Activated T-cell treated with anti-CD3 and anti-CD28 coated beads for 1 hour (primary cell): Measurements from ENCODE around the gene HMGXB4.

Source experiments
- DNase-seq: peaks from one replicate; pipeline ENCODE4 v3.0.0-alpha.2; 2020; ENCODE audit warnings: low read depth

The HMGXB4 gene

GRCh38 chr22:35310556-35311550 is 53.6 kb downstream of the HMGXB4 start:
- no peak for DNase-seq

GRCh38 chr22:35311551-35311999 is 54.3 kb downstream of the HMGXB4 start:
- no peak for DNase-seq

- no peak for DNase-seq
Observed at GRCh38 chr22:35312198-35313059, 55.1 kb downstream of the HMGXB4 start.

- DNase-seq, result no peak
Observed at GRCh38 chr22:35313311-35314121, 56.2 kb downstream of the HMGXB4 start.

DNA sequence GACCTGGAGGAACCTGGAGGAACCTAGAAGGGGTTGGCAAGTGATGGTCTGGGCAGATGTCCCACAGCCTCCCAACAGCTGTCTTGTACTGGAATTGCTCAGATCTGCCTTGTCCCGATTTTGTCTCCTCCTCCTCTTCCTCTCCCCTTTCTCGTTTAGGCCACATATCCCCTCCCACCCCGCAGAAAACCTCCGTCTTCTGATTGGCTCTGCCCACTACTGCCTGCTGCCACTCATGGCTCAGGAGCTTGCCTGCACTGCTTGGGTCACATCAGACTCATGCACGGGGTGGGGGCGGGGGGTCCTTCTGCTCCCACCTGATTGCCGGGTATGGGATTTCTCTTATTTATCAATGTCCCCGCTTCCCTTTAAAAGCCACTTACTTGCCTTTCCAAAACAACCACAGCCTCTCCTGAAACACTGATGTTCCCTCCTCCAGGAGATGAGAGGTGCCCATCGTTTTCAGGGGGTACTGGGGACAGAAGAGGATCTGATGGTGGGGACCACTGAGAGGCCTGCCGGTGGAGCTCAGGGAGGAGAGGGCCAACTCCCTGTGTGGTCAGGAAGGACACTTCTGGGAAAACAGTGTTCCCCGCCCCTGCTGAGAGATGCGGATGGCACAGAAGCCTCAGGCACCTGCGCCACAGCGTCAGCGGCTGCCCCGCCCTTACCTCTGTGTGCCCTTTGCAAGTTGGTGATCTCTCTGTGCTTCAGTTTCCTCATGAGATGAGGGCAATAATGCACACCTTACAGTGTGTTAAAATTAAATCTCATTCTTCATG is 57.1 kb downstream of the HMGXB4 start:
- no peak for DNase-seq

DNA sequence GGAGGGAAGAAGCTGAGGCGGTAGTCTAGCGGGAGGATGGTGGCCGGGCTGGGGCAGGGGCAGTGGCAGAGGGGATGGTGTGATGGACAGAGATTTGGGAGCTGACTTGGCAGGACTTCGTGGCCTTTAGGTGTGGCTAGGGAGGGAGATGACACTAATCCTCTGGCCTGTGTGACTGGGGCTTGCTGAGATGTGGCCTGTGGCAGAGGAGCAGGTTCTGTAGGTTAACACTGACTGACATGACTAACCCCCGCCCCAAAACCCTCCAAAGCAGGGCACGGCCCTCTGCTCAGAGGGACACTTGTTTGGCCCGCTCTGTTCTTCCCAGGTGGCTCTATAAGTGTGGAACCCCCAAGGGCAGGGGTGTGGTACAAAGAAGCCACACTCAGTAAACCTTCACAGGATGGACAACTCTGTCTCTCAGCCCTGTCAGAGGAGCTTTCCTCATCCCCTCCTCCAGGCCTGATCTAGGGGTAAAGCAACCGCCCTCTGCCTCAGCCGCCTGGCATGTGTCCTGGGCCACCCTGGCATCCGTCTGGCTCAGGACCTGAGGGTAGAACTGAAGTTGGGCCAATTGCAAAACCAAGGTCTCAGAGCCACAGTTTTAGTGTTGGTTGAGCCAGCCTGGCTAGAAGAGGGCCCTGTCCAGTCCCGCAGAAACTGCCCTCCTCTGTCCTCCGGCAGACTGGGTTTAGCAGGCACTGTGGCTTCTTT is 58.0 kb downstream of the HMGXB4 start:
- DNase-seq, result no peak

GRCh38 chr22:35315855-35316745 is 58.8 kb downstream of the HMGXB4 start:
- no peak for DNase-seq

GRCh38 chr22:35316751-35317150 is 59.5 kb downstream of the HMGXB4 start:
- no peak for DNase-seq

DNA sequence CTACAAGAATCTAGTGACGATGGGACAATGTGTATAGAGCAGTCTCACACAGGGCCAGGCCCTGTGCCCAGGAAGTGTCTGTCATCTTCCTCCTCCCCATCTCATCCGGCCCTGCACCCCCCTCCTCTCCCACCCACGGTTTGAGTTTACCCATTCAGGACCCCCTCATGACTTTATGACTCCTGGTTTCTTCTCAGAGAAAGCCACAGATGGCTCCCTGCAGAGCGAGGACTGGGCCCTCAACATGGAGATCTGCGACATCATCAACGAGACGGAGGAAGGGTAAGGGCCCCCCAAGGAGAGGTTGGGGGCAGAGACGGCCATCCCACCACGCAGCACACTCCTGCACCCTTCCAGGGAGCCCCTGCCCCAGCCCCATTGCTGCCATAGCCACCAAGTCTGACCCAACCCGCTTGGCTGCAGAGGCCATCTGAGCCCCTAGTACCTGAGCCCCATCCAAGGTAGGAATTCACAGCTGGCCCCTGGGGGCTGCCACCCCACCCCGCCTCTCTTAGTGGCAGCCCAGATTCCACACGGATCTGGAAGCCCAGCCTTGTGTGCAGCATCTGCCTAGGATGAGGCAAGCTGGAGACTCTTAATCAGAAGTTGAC is 60.5 kb downstream of the HMGXB4 start:
- no peak for DNase-seq

DNA sequence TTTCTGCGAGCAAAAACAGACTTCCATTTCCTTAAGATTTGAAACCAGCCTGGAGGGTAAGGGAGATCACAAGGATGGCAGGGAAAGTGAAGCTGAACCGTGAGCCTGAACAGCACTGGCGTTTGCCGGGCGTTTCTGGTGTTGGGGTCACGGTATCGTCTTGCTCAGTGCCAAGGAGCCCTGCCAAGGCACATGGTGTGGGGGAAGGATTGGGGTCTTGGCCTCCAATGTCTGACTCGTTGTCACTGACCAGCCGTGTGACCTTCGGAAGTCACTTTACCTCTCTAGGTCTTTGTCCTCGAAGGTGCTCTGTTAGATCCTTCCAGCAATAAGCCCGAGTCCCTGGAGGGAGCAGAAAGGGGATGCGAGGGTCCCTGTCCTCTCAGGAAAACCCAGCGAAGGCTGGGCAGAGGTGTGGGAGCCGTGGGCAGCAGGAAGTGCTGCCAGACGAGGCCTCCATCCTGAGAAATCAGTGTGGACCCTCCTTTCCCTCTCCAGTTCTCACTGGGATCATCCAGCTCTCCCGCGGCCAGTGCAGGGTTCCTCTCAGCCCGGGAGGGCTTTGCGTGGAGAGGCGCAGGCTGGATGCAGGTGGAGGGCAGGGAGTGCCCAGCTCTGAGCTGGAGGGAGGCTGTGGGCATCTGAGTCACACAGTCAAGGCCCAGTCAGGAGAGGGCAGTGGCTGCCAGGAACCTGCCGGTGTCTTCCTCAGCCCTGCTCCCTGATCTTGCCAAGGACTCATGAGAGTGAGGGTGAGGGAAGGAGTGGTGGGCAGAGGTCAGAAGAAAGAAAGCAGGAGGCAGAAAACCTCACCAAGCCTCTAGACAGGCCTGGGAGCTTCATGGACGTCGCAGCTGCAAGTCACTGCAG is 61.3 kb downstream of the HMGXB4 start:
- DNase-seq, result no peak

- DNase-seq, result no peak
Observed at GRCh38 chr22:35319244-35319985, 62.1 kb downstream of the HMGXB4 start.

DNA sequence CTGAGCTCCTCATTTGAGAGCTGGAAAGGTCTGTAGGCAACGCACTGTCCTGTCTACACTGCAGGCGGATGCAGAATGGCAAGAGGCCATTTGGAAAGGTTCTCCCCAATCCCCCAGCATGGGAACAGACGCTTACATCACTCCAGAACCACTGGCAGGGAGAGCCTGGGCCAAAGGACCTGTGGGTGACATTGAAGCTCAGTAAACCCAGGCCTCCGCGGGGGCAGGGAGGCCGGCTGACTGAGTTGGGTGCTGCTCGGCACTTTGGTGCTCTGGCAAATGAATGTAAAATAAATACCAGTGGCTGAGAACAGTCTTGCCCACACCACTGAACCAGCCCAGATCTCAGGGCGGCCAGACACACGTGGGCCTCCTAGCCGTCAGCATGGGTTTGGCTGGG is 64.8 kb downstream of the HMGXB4 start:
- no peak for DNase-seq

- no peak for DNase-seq
Observed at GRCh38 chr22:35322893-35323292, 65.6 kb downstream of the HMGXB4 start.

DNA sequence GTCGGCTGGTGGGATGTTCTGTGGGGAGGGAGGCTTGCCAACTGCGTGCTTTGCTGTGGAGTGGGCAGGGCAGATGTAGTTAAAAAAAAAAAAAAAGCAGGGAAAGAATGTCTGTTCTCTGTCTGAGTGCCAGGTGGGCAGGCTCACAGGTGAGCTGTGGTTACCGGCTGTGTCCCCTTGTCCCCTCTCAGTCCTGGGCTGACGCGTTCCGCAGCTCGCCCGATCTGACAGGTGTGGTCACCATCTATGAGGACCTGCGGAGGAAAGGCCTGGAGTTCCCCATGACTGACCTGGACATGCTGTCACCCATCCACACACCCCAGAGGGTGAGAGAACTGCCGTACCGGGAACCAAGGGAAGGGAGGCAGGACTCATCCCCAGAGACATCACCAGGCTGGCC is 66.0 kb downstream of the HMGXB4 start:
- DNase-seq, result no peak

GRCh38 chr22:35324067-35324466 is 66.8 kb downstream of the HMGXB4 start:
- no peak for DNase-seq

- DNase-seq, result no peak
Observed at GRCh38 chr22:35324762-35325161, 67.5 kb downstream of the HMGXB4 start.

DNA sequence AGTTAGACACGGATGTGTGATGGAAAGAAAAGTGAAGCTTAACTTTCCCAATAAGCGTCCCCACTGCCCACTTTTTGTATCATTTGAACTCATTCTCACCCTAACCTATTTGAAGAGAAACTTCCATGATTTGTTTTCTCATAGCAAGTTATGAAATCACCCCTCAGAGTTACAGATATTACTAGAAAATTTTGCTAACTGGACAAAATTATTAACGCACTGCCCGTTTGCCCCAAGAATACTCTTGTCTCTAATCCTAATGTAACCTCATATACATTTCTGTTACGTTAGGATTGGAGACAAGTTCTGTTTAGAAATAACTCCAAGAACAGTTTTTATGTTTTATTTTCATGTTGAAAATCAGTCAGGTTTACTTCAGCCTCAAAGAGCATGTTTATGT is 67.9 kb downstream of the HMGXB4 start:
- no peak for DNase-seq
